SU-DHL-6 (cell line): ENCODE results near the gene RAB20.

Source experiments
- H2AFZ ChIP-seq: fragments of 200-600 bp; sonication (generic); 2 replicates; pipeline ENCODE4 v1.6.1; 2014; ENCODE audit warnings: low read depth, mild to moderate bottlenecking, moderate library complexity, mixed read lengths, antibody characterized with exemption, low read length; ENCODE audit not compliant: severe bottlenecking
- H3F3A ChIP-seq: fragments of 200-600 bp; shearing (Covaris generic); 2 replicates; pipeline ENCODE4 v1.6.0; 2016; ENCODE audit warnings: antibody characterized with exemption, mild to moderate bottlenecking; ENCODE audit not compliant: insufficient read depth
- H3K27ac ChIP-seq: fragments of 200-600 bp; sonication (generic); 2 replicates; pipeline ENCODE4 v1.5.1; 2016; ENCODE audit warnings: low read depth, mild to moderate bottlenecking, low read length, moderate library complexity, mixed read lengths
- H3K27me3 ChIP-seq: fragments of 200-600 bp; sonication (generic), shearing (Covaris generic); 2 replicates; pipeline ENCODE4 v1.6.0; 2014; ENCODE audit warnings: mild to moderate bottlenecking, low read length
- H3K36me3 ChIP-seq: fragments of 200-600 bp; sonication (generic); 2 replicates; pipeline ENCODE4 v1.6.1; 2014; ENCODE audit warnings: mild to moderate bottlenecking, low read length, mixed read lengths
- H3K4me2 ChIP-seq: fragments of 300-600, 200-600 bp; shearing (Covaris generic), sonication (generic); 2 replicates; pipeline ENCODE4 v1.6.0; 2014; ENCODE audit warnings: low read length, low read depth, mild to moderate bottlenecking; ENCODE audit not compliant: poor library complexity, severe bottlenecking
- H3K4me3 ChIP-seq: fragments of 200-600 bp; sonication (generic); 2 replicates; pipeline ENCODE4 v1.5.1; 2014; ENCODE audit warnings: antibody characterized with exemption, low read length, mild to moderate bottlenecking, mixed read lengths; ENCODE audit not compliant: insufficient read depth, poor library complexity, severe bottlenecking
- H3K79me2 ChIP-seq: fragments of 200-600 bp; sonication (generic); 2 replicates; pipeline ENCODE4 v1.6.1; 2014; ENCODE audit warnings: mild to moderate bottlenecking, low read length, moderate library complexity; ENCODE audit not compliant: insufficient read depth
- H3K9ac ChIP-seq: fragments of 200-600 bp; sonication (generic); 2 replicates; pipeline ENCODE4 v1.7.0; 2014; ENCODE audit warnings: mild to moderate bottlenecking, low read length
- H3K9me2 ChIP-seq: fragments of 200-600 bp; sonication (generic); replicated peaks from 2 replicates; pipeline ENCODE4 v1.6.1; 2014; ENCODE audit warnings: low read length; ENCODE audit not compliant: insufficient read depth
- H3K9me3 ChIP-seq: fragments of 200-600 bp; sonication (generic); 2 replicates; pipeline ENCODE4 v1.6.1; 2014; ENCODE audit warnings: low read length, mixed read lengths; ENCODE audit not compliant: insufficient read depth
- H4K20me1 ChIP-seq: fragments of 200-600 bp; sonication (generic); 2 replicates; pipeline ENCODE4 v1.6.1; 2014; ENCODE audit warnings: low read depth, mild to moderate bottlenecking, antibody characterized with exemption, low read length, moderate library complexity, mixed read lengths
- CTCF ChIP-seq: fragments of 200-600 bp; sonication (generic); IDR thresholded peaks from one replicate; pipeline ENCODE4 v1.5.1; 2017; ENCODE audit warnings: antibody characterized with exemption, mild to moderate bottlenecking, low read length, moderate library complexity; ENCODE audit not compliant: insufficient read depth, poor library complexity, severe bottlenecking
- EZH2phosphoT487 ChIP-seq: fragments of 200-600 bp; sonication (generic), shearing (Covaris generic); conservative IDR thresholded peaks from 2 replicates; pipeline ENCODE4 v1.6.1; 2018; ENCODE audit warnings: mild to moderate bottlenecking, antibody characterized with exemption, low read length, moderate library complexity, mixed read lengths

Gene RAB20

GRCh38 chr13:110559986-110560385 is 1.5 kb downstream of the RAB20 start:
- Histone ChIP-seq H4K20me1 (no peaks in the 10 kb centered on the region), H3K27ac (no peak overlapping the region), H3K9me3 (no peaks in the 10 kb centered on the region), H3K9ac (no peak overlapping the region), H2AFZ (no peak overlapping the region), H3K27me3 (no peaks in the 10 kb centered on the region), H3K9me2 (no peaks in the 10 kb centered on the region), H3F3A (no peaks in the 10 kb centered on the region), H3K79me2 (no peaks in the 10 kb centered on the region), H3K4me2 (no peak overlapping the region), H3K4me3 (no peak overlapping the region), H3K36me3 (no peaks in the 10 kb centered on the region)
- TF ChIP-seq CTCF: no peak
- no peak for TF ChIP-seq EZH2phosphoT487

DNA sequence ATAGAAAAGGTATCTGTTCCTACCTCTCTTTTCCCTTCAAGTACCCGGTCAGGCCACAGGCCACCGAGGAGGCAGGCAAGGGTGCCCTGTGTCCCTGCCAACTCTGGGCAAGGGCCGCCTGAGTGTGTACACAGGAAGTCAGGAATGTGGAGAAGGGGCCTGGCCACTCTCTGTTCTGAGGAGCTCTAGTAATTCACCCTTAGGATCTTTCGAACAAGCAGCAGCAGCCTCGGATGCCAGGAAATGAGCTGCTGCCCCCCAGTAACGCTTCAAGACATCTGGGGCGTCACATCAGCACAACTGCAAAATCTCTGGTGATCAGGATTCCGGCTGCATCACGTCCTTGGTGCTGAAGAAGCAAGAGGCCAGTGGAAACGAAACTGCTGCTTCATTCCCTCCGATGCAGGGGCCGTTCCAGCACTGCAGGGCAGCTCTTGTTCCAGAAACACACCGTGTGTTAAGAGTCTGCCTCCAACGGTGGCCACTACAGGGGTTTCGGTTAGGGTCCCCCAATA is 2.0 kb downstream of the RAB20 start:
- Histone ChIP-seq H3F3A (no peaks in the 10 kb centered on the region), H3K27ac (no peak overlapping the region), H3K9ac (no peak overlapping the region), H3K9me3 (no peaks in the 10 kb centered on the region), H4K20me1 (no peaks in the 10 kb centered on the region), H3K4me2 (no peak overlapping the region), H3K79me2 (no peaks in the 10 kb centered on the region), H2AFZ (no peak overlapping the region), H3K9me2 (no peaks in the 10 kb centered on the region), H3K4me3 (no peak overlapping the region), H3K36me3 (no peaks in the 10 kb centered on the region), H3K27me3 (no peaks in the 10 kb centered on the region)
- TF ChIP-seq CTCF (no peak), EZH2phosphoT487 (no peak)

GRCh38 chr13:110557610-110558305 is 3.8 kb downstream of the RAB20 start:
- H3K27ac ChIP-seq: no peak overlapping the region
- H3K9me3 ChIP-seq: no peaks in the 10 kb centered on the region
- H3F3A ChIP-seq: no peaks in the 10 kb centered on the region
- no peaks in the 10 kb centered on the region for H3K9me2 ChIP-seq
- no peaks in the 10 kb centered on the region for H4K20me1 ChIP-seq
- no peaks in the 10 kb centered on the region for H3K79me2 ChIP-seq
- H3K4me2 ChIP-seq: no peak overlapping the region
- H3K27me3 ChIP-seq: no peaks in the 10 kb centered on the region
- H3K4me3 ChIP-seq: no peak overlapping the region
- no peak for TF ChIP-seq EZH2phosphoT487
- TF ChIP-seq CTCF: no peak
- no peaks in the 10 kb centered on the region for H3K36me3 ChIP-seq
- no peak overlapping the region for H2AFZ ChIP-seq
- no peak overlapping the region for H3K9ac ChIP-seq
